Astrocyte (in vitro differentiated cells and primary cell): ENCODE results near the gene MBP. TPM values are rescaled to one million over a fixed set of nuclear protein-coding genes. Genes with fewer than 3 reads are reported as not detected.

Experiments
- DNase-seq: peaks from one replicate; pipeline ENCODE4 v3.0.0-alpha.2; 2010; ENCODE audit warnings: low read depth
- FAIRE-seq: peaks from 2 replicates; lab custom pipeline; 2011; peaks lifted over from hg19 to GRCh38; lab: Jason Lieb, UNC
- H2AFZ ChIP-seq: 2 replicates; pipeline ENCODE4 v1.6.0; 2012; ENCODE audit warnings: low read depth, low read length, inconsistent platforms
- H3K27ac ChIP-seq: 2 replicates; pipeline ENCODE4 v1.5.1; 2011; ENCODE audit warnings: low read depth, low read length, inconsistent platforms
- H3K27me3 ChIP-seq: 2 replicates; pipeline ENCODE4 v1.6.0; 2011; ENCODE audit warnings: low read length, inconsistent platforms; ENCODE audit not compliant: insufficient read depth
- H3K36me3 ChIP-seq: 2 replicates; pipeline ENCODE4 v1.5.1; 2011; ENCODE audit warnings: low read length, inconsistent platforms; ENCODE audit not compliant: insufficient read depth
- H3K4me1 ChIP-seq: 2 replicates; pipeline ENCODE4 v1.5.1; 2011; ENCODE audit warnings: low read length, inconsistent platforms; ENCODE audit not compliant: insufficient read depth
- H3K4me2 ChIP-seq: 2 replicates; pipeline ENCODE4 v1.6.0; 2012; ENCODE audit warnings: low read length, inconsistent platforms
- H3K4me3 ChIP-seq: 2 replicates; pipeline ENCODE4 v1.5.1; 2011; ENCODE audit warnings: low read depth, mild to moderate bottlenecking, low read length, inconsistent platforms; ENCODE audit not compliant: insufficient read depth
- H3K79me2 ChIP-seq: 2 replicates; pipeline ENCODE4 v1.6.0; 2012; ENCODE audit warnings: mild to moderate bottlenecking, low read length, inconsistent platforms; ENCODE audit not compliant: insufficient read depth
- H3K9ac ChIP-seq: 2 replicates; pipeline ENCODE4 v1.6.0; 2012; ENCODE audit warnings: mild to moderate bottlenecking, low read length, inconsistent platforms
- H3K9me3 ChIP-seq: 2 replicates; pipeline ENCODE4 v1.5.1; 2012; ENCODE audit warnings: low read depth, mild to moderate bottlenecking, low read length, inconsistent platforms; ENCODE audit not compliant: insufficient read depth
- H4K20me1 ChIP-seq: 2 replicates; pipeline ENCODE4 v1.6.0; 2012; ENCODE audit warnings: low read length, inconsistent platforms; ENCODE audit not compliant: insufficient read depth
- H3K27ac Mint-ChIP-seq: one replicate; pipeline ENCODE4 v1.8.0; 2021; ENCODE audit warnings: mild to moderate bottlenecking, mixed read lengths; ENCODE audit not compliant: unreplicated experiment
- H3K27me3 Mint-ChIP-seq: one replicate; pipeline ENCODE4 v1.8.0; 2021; ENCODE audit warnings: low read depth, mixed read lengths; ENCODE audit not compliant: unreplicated experiment
- H3K36me3 Mint-ChIP-seq: one replicate; pipeline ENCODE4 v1.8.0; 2021; ENCODE audit warnings: low read depth, mixed read lengths; ENCODE audit not compliant: unreplicated experiment
- H3K4me1 Mint-ChIP-seq: one replicate; pipeline ENCODE4 v1.8.0; 2021; ENCODE audit warnings: low read depth, mixed read lengths; ENCODE audit not compliant: unreplicated experiment
- H3K4me3 Mint-ChIP-seq: one replicate; pipeline ENCODE4 v1.8.0; 2021; ENCODE audit warnings: mild to moderate bottlenecking, moderate library complexity, mixed read lengths; ENCODE audit not compliant: unreplicated experiment
- H3K9me3 Mint-ChIP-seq: one replicate; pipeline ENCODE4 v1.8.0; 2021; ENCODE audit warnings: mild to moderate bottlenecking, mixed read lengths; ENCODE audit not compliant: unreplicated experiment
- CTCF ChIP-seq: IDR thresholded peaks from 2 replicates; pipeline ENCODE4 v1.5.1; 2011; ENCODE audit warnings: low read depth, mild to moderate bottlenecking, inconsistent platforms, low read length, moderate library complexity; ENCODE audit not compliant: insufficient read depth
- EZH2 ChIP-seq: IDR thresholded peaks from 2 replicates; pipeline ENCODE4 v1.6.1; 2012; ENCODE audit warnings: mild to moderate bottlenecking, low read length, inconsistent platforms; ENCODE audit not compliant: insufficient read depth
- total RNA-seq: library from RNA; stranded (reverse); gene quantifications from 2 replicates; pipeline ENCODE4 v1.2.1, GENCODE V29; 2021

The MBP gene
- total RNA-seq, 1 donor from 2014 or later: 11.4 TPM

GRCh38 chr18:77166523-77166922 is 33.9 kb upstream of the MBP start:
- H3K27ac ChIP-seq: no peak overlapping the region
- no peak for DNase-seq

GRCh38 chr18:77165503-77166188 is 33.1 kb upstream of the MBP start:
- H3K4me1 Mint-ChIP-seq: peaks cover 19% of the 10 kb centered on the region

More at GRCh38 chr18:77166523-77166922, 33.9 kb upstream of the MBP start:
- no peaks in the 10 kb centered on the region for H4K20me1 ChIP-seq
- H3K27me3 ChIP-seq: no peaks in the 10 kb centered on the region
- Mint-ChIP-seq H3K36me3 (no peaks in the 10 kb centered on the region), H3K27ac (no peak overlapping the region), H3K4me3 (no peak overlapping the region), H3K27me3 (peaks cover 39% of the 10 kb centered on the region), H3K9me3 (no peaks in the 10 kb centered on the region), H3K4me1 (peaks cover 19% of the 10 kb centered on the region)
- peak overlapping the region; percentile 7 for H3K9ac ChIP-seq
- H3K36me3 ChIP-seq: no peaks in the 10 kb centered on the region
- TF ChIP-seq CTCF (no peak), EZH2 (no peak)
- no peak for FAIRE-seq
- H3K4me3 ChIP-seq: no peak overlapping the region
- no peaks in the 10 kb centered on the region for H3K79me2 ChIP-seq
- H3K4me1 ChIP-seq: peaks cover 6% of the 10 kb centered on the region
- H3K4me2 ChIP-seq: peak overlapping the region; percentile 50
- H2AFZ ChIP-seq: no peak overlapping the region
- no peaks in the 10 kb centered on the region for H3K9me3 ChIP-seq

More at GRCh38 chr18:77165503-77166188, 33.1 kb upstream of the MBP start:
- Histone ChIP-seq H3K79me2 (no peaks in the 10 kb centered on the region), H3K4me3 (no peak overlapping the region), H3K27me3 (no peaks in the 10 kb centered on the region), H3K9me3 (no peaks in the 10 kb centered on the region), H3K4me1 (peaks cover 6% of the 10 kb centered on the region), H3K36me3 (no peaks in the 10 kb centered on the region), H4K20me1 (no peaks in the 10 kb centered on the region), H2AFZ (no peak overlapping the region), H3K9ac (peak overlapping the region; percentile 7), H3K27ac (no peak overlapping the region), H3K4me2 (peak overlapping the region; percentile 50)
- FAIRE-seq (no peak), DNase-seq (no peak)
- H3K27me3 Mint-ChIP-seq: peaks cover 33% of the 10 kb centered on the region
- H3K27ac Mint-ChIP-seq: no peak overlapping the region
- TF ChIP-seq CTCF: no peak
- no peak for TF ChIP-seq EZH2
- H3K4me3 Mint-ChIP-seq: no peak overlapping the region
- H3K36me3 Mint-ChIP-seq: no peaks in the 10 kb centered on the region
- H3K9me3 Mint-ChIP-seq: no peaks in the 10 kb centered on the region
